ENCODE measurements around the gene FMNL2. TPM values are rescaled to one million over a fixed set of nuclear protein-coding genes. Genes with fewer than 3 reads are reported as not detected.
A peak's percentile ranks its signal among the peaks of the same experiment; 100 is the strongest.

The FMNL2 gene
- total and polyA plus RNA-seq, 4 donors = 18.8 to 81.4 (median 38.4) TPM

GRCh38 chr2:152611458-152612231, 276.7 kb downstream of the FMNL2 start:
- no peak for TF ChIP-seq CTCF (IDR thresholded peaks at IDR 0.05; ENCODE audit: control extremely low read depth, extremely low read depth)
- H3K36me3 ChIP-seq (ENCODE audit: control insufficient read depth in 4 of 4, insufficient read depth in 4 of 4, low read length in 4 of 4) = peaks cover 0 to 18% (median 10%) of the 10 kb centered on the region in 4 donors
- H3K27me3 ChIP-seq (ENCODE audit: control insufficient read depth in 3 of 3, insufficient read depth in 3 of 3, low read length in 2 of 3) = no peaks in the 10 kb centered on the region
- peak overlapping the region; percentile 37 to 49 for H3K27ac ChIP-seq (ENCODE audit: low read depth in 1 of 2, low read length in 1 of 2)
- DNase-seq = peak in 2 of 3 donors; percentile 49 to 70
- no peak overlapping the region for H3K9ac ChIP-seq (ENCODE audit: insufficient read depth in 1 of 2, low read length in 2 of 2)
- peak; percentile 79 for ATAC-seq (ENCODE audit: insufficient read depth, low FRiP score)
- WGBS, 2 donors = 51 to 59% methylated on average over 5 of the region's 5 CpGs
- H3K4me3 ChIP-seq = no peak overlapping the region
- no peaks in the 10 kb centered on the region for H3K9me3 ChIP-seq (ENCODE audit: control insufficient read depth in 4 of 4, insufficient read depth in 3 of 4, low read length in 3 of 4)
- peaks cover 0 to 22% (median 7%) of the 10 kb centered on the region in 5 donors for H3K4me1 ChIP-seq (ENCODE audit: control insufficient read depth in 5 of 5, insufficient read depth in 5 of 5, low read length in 5 of 5)

- ATAC-seq (ENCODE audit: insufficient read depth, low FRiP score) = no peak
- no peak overlapping the region for H3K9ac ChIP-seq (ENCODE audit: insufficient read depth in 1 of 2, low read length in 2 of 2)
- no peak for DNase-seq
- TF ChIP-seq CTCF (IDR thresholded peaks at IDR 0.05; ENCODE audit: control extremely low read depth, extremely low read depth) = no peak
- peaks cover 2 to 26% (median 10%) of the 10 kb centered on the region in 4 donors for H3K36me3 ChIP-seq (ENCODE audit: control insufficient read depth in 4 of 4, insufficient read depth in 4 of 4, low read length in 4 of 4)
- peaks cover under 1 to 37% (median 7%) of the 10 kb centered on the region in 5 donors for H3K4me1 ChIP-seq (ENCODE audit: control insufficient read depth in 5 of 5, insufficient read depth in 5 of 5, low read length in 5 of 5)
- no peaks in the 10 kb centered on the region for H3K27me3 ChIP-seq (ENCODE audit: control insufficient read depth in 3 of 3, insufficient read depth in 3 of 3, low read length in 2 of 3)
- H3K9me3 ChIP-seq (ENCODE audit: control insufficient read depth in 4 of 4, insufficient read depth in 3 of 4, low read length in 3 of 4) = no peaks in the 10 kb centered on the region
- H3K4me3 ChIP-seq = no peak overlapping the region
- WGBS, 2 donors = 81% methylated on average over 2 of the region's 2 CpGs
- H3K27ac ChIP-seq (ENCODE audit: low read depth in 1 of 2, low read length in 1 of 2) = no peak overlapping the region
Observed at GRCh38 chr2:152613235-152613634, 278.3 kb downstream of the FMNL2 start.

GRCh38 chr2:152615177-152615576, 280.2 kb downstream of the FMNL2 start:
- no peak overlapping the region for H3K9ac ChIP-seq (ENCODE audit: insufficient read depth in 1 of 2, low read length in 2 of 2)
- ATAC-seq (ENCODE audit: insufficient read depth, low FRiP score) = no peak

More at GRCh38 chr2:152615177-152615576, 280.2 kb downstream of the FMNL2 start:
- Histone ChIP-seq H3K27me3 (ENCODE audit: control insufficient read depth in 3 of 3, insufficient read depth in 3 of 3, low read length in 2 of 3) (no peaks in the 10 kb centered on the region), H3K4me1 (ENCODE audit: control insufficient read depth in 5 of 5, insufficient read depth in 5 of 5, low read length in 5 of 5) (peaks cover 5 to 50% (median 10%) of the 10 kb centered on the region in 5 donors), H3K36me3 (ENCODE audit: control insufficient read depth in 4 of 4, insufficient read depth in 4 of 4, low read length in 4 of 4) (peaks cover 11 to 32% (median 14%) of the 10 kb centered on the region in 4 donors), H3K4me3 (no peak overlapping the region), H3K9me3 (ENCODE audit: control insufficient read depth in 4 of 4, insufficient read depth in 3 of 4, low read length in 3 of 4) (no peaks in the 10 kb centered on the region), H3K27ac (ENCODE audit: low read depth in 1 of 2, low read length in 1 of 2) (no peak overlapping the region)
- 82 to 87% methylated on average over 5 of the region's 5 CpGs for WGBS, 2 donors
- no peak for DNase-seq
- TF ChIP-seq CTCF (IDR thresholded peaks at IDR 0.05; ENCODE audit: control extremely low read depth, extremely low read depth) = no peak
